Heart left ventricle (tissue), 13 donors: ENCODE results near the gene HLA-DOA.

Experiments
- CTCF ChIP-seq, 12 donors: fragments of 200-600 bp; sonication (generic) in 4 of 12; IDR thresholded peaks; one replicate each; pipeline versions ENCODE4 v1.5.0 to v1.8.0; 2018 to 2022; ENCODE audit warnings: antibody characterized with exemption in 12 of 12, mild to moderate bottlenecking in 5 of 12
- POLR2A ChIP-seq, 2 donors: fragments of 450-650 bp; IDR thresholded peaks; one replicate each; pipeline ENCODE4 v1.6.1; 2017; ENCODE audit warnings: antibody characterized with exemption in 2 of 2, mild to moderate bottlenecking in 2 of 2, moderate library complexity in 2 of 2
- donor health status: ischemic (EF 13 %, LVEDD 7.1; RV severe dilation, severe dysfunction).
- donor health status: DM: no; HTN: yes; CAD: no.
- donor health status: DM: no; HTN: no; CAD: no.
- donor health status: ischemic (EF 25% LVEDD 6.9; RV normal size, moderate dysfunction).
- donor health status: ischemic (EF 25% LVEDD 5.7; RV mildly dilated, moderate dysfunction).
- donor health status: ischemic (EF 35%, LVEDD 5.7; RV mildly dilated, moderate dysfunction).
- donor health status: nonischemic (EF 11% LVEDD 7.7; RV severe dilation, severe dysfunction).
- donor health status: DM: yes; HTN: yes; CAD: no.
- donor health status: PGD.
- donor health status: ischemic (EF 29% LVEDD 5.4; RV normal size, mild dysfunction).
- donor health status: nonischemic (EF 23%, LVEDD 6.1; RV moderate dilation, normal function).

GRCh38 chr6:32995448-32995847 is 13.9 kb downstream of the HLA-DOA start:
- no peak for TF ChIP-seq CTCF (IDR thresholded peaks at IDR 0.05)
- TF ChIP-seq POLR2A (IDR thresholded peaks at IDR 0.05): no peak
